Hepatocyte (in vitro differentiated cells): ENCODE data around the gene MRTFA.

Experiments
- CTCF ChIP-seq: fragments of 200-600 bp; sonication (generic); IDR thresholded peaks from 2 replicates; pipeline ENCODE4 v1.5.1; 2016; ENCODE audit warnings: antibody characterized with exemption, mild to moderate bottlenecking; ENCODE audit not compliant: poor library complexity
- EZH2 ChIP-seq: fragments of 200-600 bp; sonication (generic); IDR thresholded peaks from 2 replicates; pipeline ENCODE4 v1.6.1; 2016; ENCODE audit warnings: antibody characterized with exemption, mild to moderate bottlenecking, borderline replicate concordance
- EZH2phosphoT487 ChIP-seq: fragments of 200-600 bp; sonication (generic); IDR thresholded peaks from one replicate; pipeline ENCODE4 v1.6.1; 2018; ENCODE audit warnings: antibody characterized with exemption, mild to moderate bottlenecking, low read depth, moderate library complexity; ENCODE audit not compliant: unreplicated experiment, severe bottlenecking

- TF ChIP-seq EZH2: no peak
- no peak for TF ChIP-seq CTCF
- no peak for TF ChIP-seq EZH2phosphoT487
Measured at GRCh38 chr22:40472579-40472978, 163.9 kb downstream of the MRTFA start.
